Measurements from ENCODE around the gene ZDHHC8. TPM values are rescaled to one million over a fixed set of nuclear protein-coding genes. Genes with fewer than 3 reads are reported as not detected.

Gene ZDHHC8
- total RNA-seq, 3 donors from 2014 or later, result 10.2 to 14.1 (median 11.2) TPM

- no peak overlapping the region for H3K27ac ChIP-seq
These were observed 4.4 kb downstream of the ZDHHC8 start for GRCh38 chr22:20135806-20136602.

GRCh38 chr22:20136603-20136873, 4.9 kb downstream of the ZDHHC8 start:
- peaks cover 19 to 28% of the 10 kb centered on the region in 2 donors for H3K4me1 ChIP-seq
- no peaks in the 10 kb centered on the region for H3K36me3 ChIP-seq
- no peak for DNase-seq (ENCODE audit: low spot score in 2 of 2)
- no peak overlapping the region for H3K4me3 ChIP-seq
- intact Hi-C loops (cut with DNase I; ENCODE audit: low total_unique reads), result no loop called here
- no peak overlapping the region for H3K27ac ChIP-seq
- no peaks in the 10 kb centered on the region for H3K9me3 ChIP-seq
- TF ChIP-seq POLR2A (IDR thresholded peaks at IDR 0.05), result no peak
- TF ChIP-seq POLR2AphosphoS5 (IDR thresholded peaks at IDR 0.05), result no peak
- no peak for TF ChIP-seq CTCF (IDR thresholded peaks at IDR 0.05)
- H3K27me3 ChIP-seq, result no peaks in the 10 kb centered on the region

More at GRCh38 chr22:20135806-20136602, 4.4 kb downstream of the ZDHHC8 start:
- Histone ChIP-seq H3K4me1 (peaks cover 19 to 28% of the 10 kb centered on the region in 2 donors), H3K4me3 (no peak overlapping the region), H3K36me3 (no peaks in the 10 kb centered on the region), H3K27me3 (no peaks in the 10 kb centered on the region), H3K9me3 (no peaks in the 10 kb centered on the region)
- intact Hi-C loops (cut with DNase I; ENCODE audit: low total_unique reads), result no loop called here
- DNase-seq (ENCODE audit: low spot score in 2 of 2), result no peak
- TF ChIP-seq CTCF (IDR thresholded peaks at IDR 0.05) (no peak), POLR2AphosphoS5 (IDR thresholded peaks at IDR 0.05) (no peak), POLR2A (IDR thresholded peaks at IDR 0.05) (no peak)

GRCh38 chr22:20137113-20137512, 5.5 kb downstream of the ZDHHC8 start:
- intact Hi-C loops (cut with DNase I; ENCODE audit: low total_unique reads), result no loop called here
- Histone ChIP-seq H3K4me1 (peaks cover 19 to 28% of the 10 kb centered on the region in 2 donors), H3K27ac (no peak overlapping the region), H3K4me3 (no peak overlapping the region), H3K36me3 (no peaks in the 10 kb centered on the region), H3K9me3 (no peaks in the 10 kb centered on the region), H3K27me3 (no peaks in the 10 kb centered on the region)
- TF ChIP-seq CTCF (IDR thresholded peaks at IDR 0.05), result no peak
- TF ChIP-seq POLR2A (IDR thresholded peaks at IDR 0.05), result no peak
- no peak for TF ChIP-seq POLR2AphosphoS5 (IDR thresholded peaks at IDR 0.05)
- DNase-seq (ENCODE audit: low spot score in 2 of 2), result no peak

GRCh38 chr22:20137671-20138416, 6.2 kb downstream of the ZDHHC8 start:
- intact Hi-C loops (cut with DNase I; ENCODE audit: low total_unique reads), result no loop called here
- no peaks in the 10 kb centered on the region for H3K36me3 ChIP-seq
- H3K4me3 ChIP-seq, result peak overlapping the region in 1 of 3 donors; percentile 39
- no peaks in the 10 kb centered on the region for H3K27me3 ChIP-seq
- H3K9me3 ChIP-seq, result no peaks in the 10 kb centered on the region
- TF ChIP-seq POLR2A (IDR thresholded peaks at IDR 0.05) (no peak), CTCF (IDR thresholded peaks at IDR 0.05) (no peak)
- H3K27ac ChIP-seq, result peak overlapping the region in 1 of 2 donors; percentile 43
- peaks cover 16 to 22% of the 10 kb centered on the region in 2 donors for H3K4me1 ChIP-seq
- no peak for DNase-seq (ENCODE audit: low spot score in 2 of 2)

- Histone ChIP-seq H3K4me3 (no peak overlapping the region), H3K27me3 (no peaks in the 10 kb centered on the region), H3K36me3 (no peaks in the 10 kb centered on the region), H3K27ac (no peak overlapping the region), H3K9me3 (no peaks in the 10 kb centered on the region), H3K4me1 (peaks cover 12 to 18% of the 10 kb centered on the region in 2 donors)
- TF ChIP-seq POLR2AphosphoS5 (IDR thresholded peaks at IDR 0.05) (no peak), CTCF (IDR thresholded peaks at IDR 0.05) (no peak), POLR2A (IDR thresholded peaks at IDR 0.05) (no peak)
- intact Hi-C loops (cut with DNase I; ENCODE audit: low total_unique reads), result no loop called here
- DNase-seq (ENCODE audit: low spot score in 2 of 2), result no peak
These were observed 6.8 kb downstream of the ZDHHC8 start for GRCh38 chr22:20138417-20138738.

All from breast epithelium (tissue), 4 donors.